OCI-LY3 (cell line): ENCODE measurements around the gene NEDD4L.

ENCODE experiments used
- H2AFZ ChIP-seq: fragments of 200-600, 300-600 bp; shearing (Covaris generic); 2 replicates; pipeline ENCODE4 v1.6.0; 2014; ENCODE audit warnings: antibody characterized with exemption, low read depth, low read length
- H3K27ac ChIP-seq: fragments of 200-600, 300-600 bp; sonication (generic); 2 replicates; pipeline ENCODE4 v1.5.1; 2014; ENCODE audit warnings: mild to moderate bottlenecking, low read length, moderate library complexity, mixed read lengths
- H3K27me3 ChIP-seq: fragments of 200-600, 300-600 bp; sonication (generic); 2 replicates; pipeline ENCODE4 v1.6.1; 2014; ENCODE audit warnings: low read depth, low read length, mixed read lengths
- H3K36me3 ChIP-seq: fragments of 200-600, 300-600 bp; sonication (generic); replicated peaks from 2 replicates; pipeline ENCODE3; 2014; ENCODE audit warnings: low read depth, low read length, mixed read lengths
- H3K4me1 ChIP-seq: fragments of 300-600, 200-600 bp; sonication (generic); 2 replicates; pipeline ENCODE4 v1.6.1; 2014; ENCODE audit warnings: low read length, mixed read lengths
- H3K4me2 ChIP-seq: fragments of 200-600, 300-600 bp; sonication (generic); 2 replicates; pipeline ENCODE4 v1.6.1; 2014; ENCODE audit warnings: low read length, mixed read lengths
- H3K4me3 ChIP-seq: fragments of 300-600, 200-600 bp; sonication (generic); 2 replicates; pipeline ENCODE4 v1.5.1; 2014; ENCODE audit warnings: antibody characterized with exemption, mild to moderate bottlenecking, low read length, moderate library complexity
- H3K79me2 ChIP-seq: fragments of 300-600, 200-600 bp; shearing (Covaris generic); 2 replicates; pipeline ENCODE4 v1.6.1; 2014; ENCODE audit warnings: mild to moderate bottlenecking, low read length, mixed read lengths
- H3K9ac ChIP-seq: fragments of 300-600, 200-600 bp; shearing (Covaris generic); 2 replicates; pipeline ENCODE4 v1.6.0; 2014; ENCODE audit warnings: mild to moderate bottlenecking, low read length, moderate library complexity
- H3K9me3 ChIP-seq: fragments of 200-600, 300-600 bp; shearing (Covaris generic); 2 replicates; pipeline ENCODE4 v1.6.1; 2014; ENCODE audit warnings: low read length, mixed read lengths; ENCODE audit not compliant: insufficient read depth
- H4K20me1 ChIP-seq: fragments of 200-600, 300-600 bp; sonication (generic); 2 replicates; pipeline ENCODE4 v1.6.1; 2016; ENCODE audit warnings: low read length, mixed read lengths; ENCODE audit not compliant: insufficient read depth
- EZH2phosphoT487 ChIP-seq: fragments of 200-600 bp; shearing (Covaris generic); IDR thresholded peaks from 2 replicates; pipeline ENCODE4 v1.6.1; 2018; ENCODE audit warnings: antibody characterized with exemption, mixed run types, low read depth
- TF ChIP-seq, protein P1 (sequence below): fragments of 200-600, 300-600 bp; sonication (generic); IDR thresholded peaks from 2 replicates; pipeline ENCODE4 v1.5.1; 2014; ENCODE audit warnings: antibody characterized with exemption, low read length, low read depth

The NEDD4L gene

DNA sequence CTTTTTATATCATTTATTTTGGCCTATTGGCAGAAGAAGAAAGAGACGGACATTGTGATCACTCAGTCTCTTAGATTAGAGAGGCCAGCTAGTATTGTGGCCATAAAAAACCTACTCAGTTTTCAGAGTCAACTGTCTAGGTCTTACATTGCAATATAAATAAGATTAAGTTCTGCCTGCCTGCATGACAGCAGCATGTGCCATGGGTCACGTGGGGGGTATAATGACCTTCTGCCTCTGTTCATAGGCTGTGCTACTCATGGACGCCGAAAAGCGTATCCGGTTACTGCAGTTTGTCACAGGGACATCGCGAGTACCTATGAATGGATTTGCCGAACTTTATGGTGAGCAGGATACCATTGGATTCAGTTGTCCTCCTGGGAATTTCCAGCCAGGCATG is 346.4 kb downstream of the NEDD4L start:
- Histone ChIP-seq H3K27ac (no peak overlapping the region), H3K4me1 (peaks cover 15% of the 10 kb centered on the region), H3K4me2 (no peak overlapping the region), H3K9me3 (no peaks in the 10 kb centered on the region), H3K9ac (no peak overlapping the region), H3K4me3 (no peak overlapping the region), H3K79me2 (no peaks in the 10 kb centered on the region), H4K20me1 (no peaks in the 10 kb centered on the region), H2AFZ (no peak overlapping the region), H3K36me3 (peaks cover 93% of the 10 kb centered on the region), H3K27me3 (no peaks in the 10 kb centered on the region)
- TF ChIP-seq, protein P1, sequence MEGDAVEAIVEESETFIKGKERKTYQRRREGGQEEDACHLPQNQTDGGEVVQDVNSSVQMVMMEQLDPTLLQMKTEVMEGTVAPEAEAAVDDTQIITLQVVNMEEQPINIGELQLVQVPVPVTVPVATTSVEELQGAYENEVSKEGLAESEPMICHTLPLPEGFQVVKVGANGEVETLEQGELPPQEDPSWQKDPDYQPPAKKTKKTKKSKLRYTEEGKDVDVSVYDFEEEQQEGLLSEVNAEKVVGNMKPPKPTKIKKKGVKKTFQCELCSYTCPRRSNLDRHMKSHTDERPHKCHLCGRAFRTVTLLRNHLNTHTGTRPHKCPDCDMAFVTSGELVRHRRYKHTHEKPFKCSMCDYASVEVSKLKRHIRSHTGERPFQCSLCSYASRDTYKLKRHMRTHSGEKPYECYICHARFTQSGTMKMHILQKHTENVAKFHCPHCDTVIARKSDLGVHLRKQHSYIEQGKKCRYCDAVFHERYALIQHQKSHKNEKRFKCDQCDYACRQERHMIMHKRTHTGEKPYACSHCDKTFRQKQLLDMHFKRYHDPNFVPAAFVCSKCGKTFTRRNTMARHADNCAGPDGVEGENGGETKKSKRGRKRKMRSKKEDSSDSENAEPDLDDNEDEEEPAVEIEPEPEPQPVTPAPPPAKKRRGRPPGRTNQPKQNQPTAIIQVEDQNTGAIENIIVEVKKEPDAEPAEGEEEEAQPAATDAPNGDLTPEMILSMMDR: no peak
- TF ChIP-seq EZH2phosphoT487: no peak

DNA sequence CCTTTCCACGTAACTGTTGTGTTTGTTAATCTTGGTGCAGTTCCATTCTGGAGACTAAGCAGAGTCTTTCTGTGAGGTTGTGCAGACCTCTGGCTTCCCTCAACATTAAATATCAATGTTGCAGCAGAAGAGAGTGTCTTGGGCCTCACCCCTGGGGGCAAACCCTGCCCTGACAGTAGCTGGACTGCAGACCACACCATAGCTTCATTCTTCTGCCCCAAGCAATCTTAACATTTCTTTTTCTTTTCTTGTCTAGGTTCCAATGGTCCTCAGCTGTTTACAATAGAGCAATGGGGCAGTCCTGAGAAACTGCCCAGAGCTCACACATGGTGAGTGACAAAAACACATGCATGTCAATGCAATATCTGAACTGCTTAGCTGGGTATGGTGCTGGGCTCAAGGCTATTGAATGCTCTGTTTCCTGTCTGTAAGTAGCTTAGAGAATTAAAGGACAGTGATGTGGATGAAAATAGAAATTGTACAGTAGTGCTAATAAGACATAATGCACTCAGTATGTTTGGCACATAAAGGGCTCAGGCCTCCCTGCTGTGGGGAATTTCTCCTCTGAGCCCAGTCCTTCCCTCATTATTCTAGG is 347.3 kb downstream of the NEDD4L start:
- Histone ChIP-seq H3K4me1 (peaks cover 24% of the 10 kb centered on the region), H3K36me3 (peaks cover 95% of the 10 kb centered on the region), H3K79me2 (no peaks in the 10 kb centered on the region), H3K4me3 (no peak overlapping the region), H3K4me2 (no peak overlapping the region), H3K27ac (no peak overlapping the region), H3K9me3 (no peaks in the 10 kb centered on the region), H3K9ac (no peak overlapping the region), H2AFZ (no peak overlapping the region), H4K20me1 (no peaks in the 10 kb centered on the region), H3K27me3 (no peaks in the 10 kb centered on the region)
- no peak for TF ChIP-seq EZH2phosphoT487

DNA sequence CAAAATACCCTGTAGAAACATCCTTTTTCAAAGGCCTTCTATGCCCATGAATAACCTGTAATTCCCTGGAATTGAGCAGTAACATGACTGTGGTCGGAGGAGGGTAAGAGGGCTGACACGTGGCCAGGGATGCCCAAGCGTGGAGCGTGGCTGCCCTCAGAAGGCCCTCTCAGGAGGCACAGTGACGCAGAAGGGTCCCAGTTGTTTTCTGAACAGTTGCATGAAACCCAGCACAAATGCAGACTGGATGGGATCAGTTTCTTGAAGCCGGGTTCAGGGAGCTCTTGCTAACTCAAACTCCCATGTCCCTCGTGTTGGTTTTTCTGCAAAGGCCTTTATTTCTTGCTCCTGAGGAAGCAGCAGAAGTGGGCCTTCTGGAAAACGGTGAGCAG is 347.9 kb downstream of the NEDD4L start:
- Histone ChIP-seq H3K9me3 (no peaks in the 10 kb centered on the region), H3K4me3 (no peak overlapping the region), H3K27me3 (no peaks in the 10 kb centered on the region), H3K36me3 (peaks cover 94% of the 10 kb centered on the region), H3K4me2 (no peak overlapping the region), H3K4me1 (peaks cover 30% of the 10 kb centered on the region), H3K9ac (no peak overlapping the region), H4K20me1 (no peaks in the 10 kb centered on the region), H2AFZ (no peak overlapping the region), H3K79me2 (no peaks in the 10 kb centered on the region), H3K27ac (no peak overlapping the region)
- TF ChIP-seq, protein P1: no peak
- no peak for TF ChIP-seq EZH2phosphoT487

DNA sequence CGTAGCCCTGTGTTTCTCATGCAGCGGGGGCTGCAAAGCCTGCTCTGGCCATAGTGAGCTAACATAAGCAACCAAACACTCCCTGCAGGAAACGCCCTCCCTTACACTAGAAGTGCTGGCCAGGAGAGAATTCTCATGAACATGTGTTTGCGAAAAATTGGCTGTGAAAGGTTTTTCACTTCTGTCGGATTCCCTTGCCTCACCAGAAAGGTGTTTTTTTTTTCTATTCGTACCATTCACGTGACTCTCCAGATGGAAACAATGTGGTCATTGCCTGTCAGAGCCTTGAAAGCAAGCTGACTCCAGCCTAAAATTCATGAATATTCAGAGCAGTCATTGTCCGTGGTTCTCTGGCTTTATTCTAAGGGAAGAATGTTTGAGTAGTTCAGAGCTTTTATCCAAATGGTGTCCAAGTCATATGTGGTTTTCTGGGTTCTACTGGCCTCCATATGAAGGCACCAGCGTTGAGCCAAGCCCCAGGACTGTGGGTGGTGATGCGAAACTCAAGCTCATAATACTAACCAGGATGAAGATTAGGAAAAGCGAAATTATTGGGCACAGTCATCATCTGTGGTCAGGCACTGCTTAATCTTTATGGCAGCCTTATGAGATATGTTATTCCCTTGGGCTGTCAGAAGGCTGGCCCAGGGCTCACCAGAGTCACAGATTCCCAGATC is 348.4 kb downstream of the NEDD4L start:
- Histone ChIP-seq H3K36me3 (peaks cover 94% of the 10 kb centered on the region), H3K4me3 (no peak overlapping the region), H4K20me1 (no peaks in the 10 kb centered on the region), H3K4me1 (peaks cover 35% of the 10 kb centered on the region), H3K9ac (no peak overlapping the region), H3K27ac (no peak overlapping the region), H3K9me3 (no peaks in the 10 kb centered on the region), H2AFZ (no peak overlapping the region), H3K27me3 (no peaks in the 10 kb centered on the region), H3K79me2 (no peaks in the 10 kb centered on the region), H3K4me2 (no peak overlapping the region)
- TF ChIP-seq EZH2phosphoT487: no peak
- TF ChIP-seq, protein P1: no peak
